Prostate gland (tissue), 2 donors: ENCODE data around the gene MS4A2. TPM values are rescaled to one million over a fixed set of nuclear protein-coding genes. Genes with fewer than 3 reads are reported as not detected.
A peak's percentile ranks its signal among the peaks of the same experiment; 100 is the strongest.
"Not testable (repeated sequence)": the region's sequence is repeated elsewhere in the genome, so short reads cannot be mapped to it uniquely, and the experiment has no call there.

Source experiments
- DNase-seq: peaks from one replicate; pipeline ENCODE4 v3.0.0-alpha.2; 2019; ENCODE audit warnings: low spot score
- H3K27ac ChIP-seq, 2 donors: fragments of 200-600 bp; sonication (generic); 2 replicates each; pipeline ENCODE4 v1.5.1; 2017 to 2019
- H3K27me3 ChIP-seq: fragments of 200-600 bp; sonication (generic); replicated peaks from 2 replicates; pipeline ENCODE4 v1.5.1; 2019; ENCODE audit not compliant: insufficient read depth
- H3K36me3 ChIP-seq, 2 donors: fragments of 200-600 bp; sonication (generic); 1 replicate in 1 of 2; 2 replicates in 1 of 2; pipeline versions ENCODE4 v1.5.1 to v1.8.1; 2017 to 2019
- H3K4me1 ChIP-seq: fragments of 200-600 bp; sonication (generic); replicated peaks from 2 replicates; pipeline ENCODE4 v1.5.1; 2019
- H3K4me3 ChIP-seq, 2 donors: fragments of 200-600 bp; sonication (generic); 2 replicates each; pipeline ENCODE4 v1.5.1; 2017 to 2019
- H3K9me3 ChIP-seq: fragments of 200-600 bp; sonication (generic); 2 replicates; pipeline ENCODE4 v1.5.1; 2017
- POLR2A ChIP-seq: fragments of 450-650 bp; IDR thresholded peaks from one replicate; pipeline ENCODE4 v1.6.1; 2016; ENCODE audit warnings: antibody characterized with exemption, mild to moderate bottlenecking
- POLR2AphosphoS5 ChIP-seq: sonication (generic); formaldehyde crosslinking; IDR thresholded peaks from one replicate; pipeline ENCODE4 v1.6.1; 2017; ENCODE audit warnings: antibody characterized with exemption
- WGBS: methylation state at CpG from one replicate; pipeline ENCODE4 v1.1.5; 2018; 5-methylcytosine and 5-hydroxymethylcytosine counted together
- intact Hi-C: fragments of 100-400 bp; cut with DNase I; formaldehyde crosslinking; loops from one replicate; pipeline ENCODE4 v1.14.2; 2022
- total RNA-seq, 2 donors: library from RNA; depleted of rRNA; stranded (reverse); fragments of >200 nt; gene quantifications; one replicate each; pipeline ENCODE4 v1.1.0, GENCODE V29; 2016
- TF ChIP-seq, protein P1 (sequence below), 4 experiments: fragments of 200-600 bp in 2 of 4; fragments of 450-650 bp in 2 of 4; sonication (generic) in 2 of 4; IDR thresholded peaks; 1 replicate in 3 of 4; 2 replicates in 1 of 4; pipeline ENCODE4 v1.5.1; 2016 to 2019; ENCODE audit warnings: antibody characterized with exemption in 4 of 4, mild to moderate bottlenecking in 2 of 4, moderate library complexity in 2 of 4

The MS4A2 gene
- total RNA-seq, 2 donors from 2014 or later = 2.0 TPM; not detected in 1

DNA sequence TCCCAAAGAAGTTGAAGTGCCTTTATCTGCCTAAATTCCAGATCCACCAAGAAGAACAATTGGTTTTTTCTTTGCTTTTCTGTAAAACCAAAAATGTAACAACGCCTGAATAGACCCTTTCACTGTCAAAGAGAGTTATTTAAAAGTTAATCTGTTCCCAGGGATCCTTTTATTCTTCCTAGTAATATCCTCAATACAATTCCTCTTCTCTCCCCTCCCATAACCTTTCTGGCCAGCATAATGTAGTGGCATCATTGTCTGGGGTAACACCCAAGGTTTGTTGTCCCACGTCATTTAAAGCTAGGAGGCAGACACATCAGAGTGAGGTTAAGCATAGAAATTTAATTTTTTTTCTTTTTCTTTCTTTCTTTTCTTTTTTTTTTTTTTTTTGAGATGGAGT is 39.9 kb downstream of the MS4A2 start:
- DNase-seq = no peak
- TF ChIP-seq POLR2AphosphoS5 (no peak), POLR2A (no peak)
- TF ChIP-seq, protein P1, sequence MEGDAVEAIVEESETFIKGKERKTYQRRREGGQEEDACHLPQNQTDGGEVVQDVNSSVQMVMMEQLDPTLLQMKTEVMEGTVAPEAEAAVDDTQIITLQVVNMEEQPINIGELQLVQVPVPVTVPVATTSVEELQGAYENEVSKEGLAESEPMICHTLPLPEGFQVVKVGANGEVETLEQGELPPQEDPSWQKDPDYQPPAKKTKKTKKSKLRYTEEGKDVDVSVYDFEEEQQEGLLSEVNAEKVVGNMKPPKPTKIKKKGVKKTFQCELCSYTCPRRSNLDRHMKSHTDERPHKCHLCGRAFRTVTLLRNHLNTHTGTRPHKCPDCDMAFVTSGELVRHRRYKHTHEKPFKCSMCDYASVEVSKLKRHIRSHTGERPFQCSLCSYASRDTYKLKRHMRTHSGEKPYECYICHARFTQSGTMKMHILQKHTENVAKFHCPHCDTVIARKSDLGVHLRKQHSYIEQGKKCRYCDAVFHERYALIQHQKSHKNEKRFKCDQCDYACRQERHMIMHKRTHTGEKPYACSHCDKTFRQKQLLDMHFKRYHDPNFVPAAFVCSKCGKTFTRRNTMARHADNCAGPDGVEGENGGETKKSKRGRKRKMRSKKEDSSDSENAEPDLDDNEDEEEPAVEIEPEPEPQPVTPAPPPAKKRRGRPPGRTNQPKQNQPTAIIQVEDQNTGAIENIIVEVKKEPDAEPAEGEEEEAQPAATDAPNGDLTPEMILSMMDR (IDR thresholded peaks at IDR 0.05) = no peak

DNA sequence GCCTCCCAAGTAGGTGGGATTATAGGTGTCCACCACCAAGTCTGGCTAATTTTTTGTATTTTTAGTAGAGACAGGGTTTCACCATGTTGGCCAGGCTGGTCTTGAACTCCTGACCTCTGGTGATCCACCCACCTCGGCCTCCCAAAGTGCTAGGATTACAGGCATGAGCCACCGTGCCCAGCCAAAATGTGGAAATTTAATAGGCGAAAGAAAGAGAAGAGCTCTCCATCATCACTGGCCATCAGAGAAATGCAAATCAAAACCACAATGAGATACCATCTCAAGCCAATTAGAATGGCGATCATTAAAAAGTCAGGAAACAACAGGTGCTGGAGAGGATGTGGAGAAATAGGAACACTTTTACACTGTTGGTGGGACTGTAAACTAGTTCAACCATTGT is 40.4 kb downstream of the MS4A2 start:
- H3K36me3 ChIP-seq, intact Hi-C loops, DNase-seq, H3K27me3 ChIP-seq, H3K9me3 ChIP-seq, H3K4me3 ChIP-seq, H3K27ac ChIP-seq, H3K4me1 ChIP-seq: not testable (repeated sequence)
- WGBS = 90% methylated on average over 4 of the region's 4 CpGs

More for the DNA sequence above, 39.9 kb downstream of the MS4A2 start:
- Histone ChIP-seq H3K4me3 (no peak overlapping the region), H3K4me1 (no peaks in the 10 kb centered on the region), H3K27me3 (no peaks in the 10 kb centered on the region), H3K27ac (no peak overlapping the region), H3K9me3 (no peaks in the 10 kb centered on the region), H3K36me3 (no peaks in the 10 kb centered on the region)
- 59% methylated on average over 2 of the region's 2 CpGs for WGBS
- intact Hi-C loops = no loop called here

DNA sequence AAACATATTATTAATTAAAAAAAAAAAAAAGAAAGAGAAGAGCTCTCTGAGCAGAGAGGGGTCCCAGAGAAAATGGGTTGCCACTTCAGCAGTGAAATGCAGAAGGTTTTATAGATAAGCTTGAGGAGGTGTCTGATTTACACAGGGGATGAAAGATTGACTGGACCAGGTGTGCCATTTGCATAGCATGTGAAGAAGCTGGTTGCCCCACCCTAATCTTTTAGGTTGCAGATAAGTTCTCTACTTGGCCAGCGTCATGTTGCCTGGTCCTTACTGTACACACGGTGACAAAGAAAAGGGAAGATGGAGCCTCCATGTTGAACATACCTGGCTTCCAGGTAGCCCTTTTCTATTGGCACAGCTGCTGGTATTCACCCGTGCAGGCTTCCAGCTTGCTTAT is 41.4 kb downstream of the MS4A2 start:
- Histone ChIP-seq H3K4me3 (no peak overlapping the region), H3K36me3 (no peaks in the 10 kb centered on the region), H3K4me1 (no peaks in the 10 kb centered on the region), H3K27ac (no peak overlapping the region), H3K9me3 (no peaks in the 10 kb centered on the region), H3K27me3 (no peaks in the 10 kb centered on the region)
- no peak for DNase-seq
- WGBS = 57% methylated on average over 3 of the region's 3 CpGs
- intact Hi-C loops = no loop called here
- TF ChIP-seq POLR2AphosphoS5 = no peak

DNA sequence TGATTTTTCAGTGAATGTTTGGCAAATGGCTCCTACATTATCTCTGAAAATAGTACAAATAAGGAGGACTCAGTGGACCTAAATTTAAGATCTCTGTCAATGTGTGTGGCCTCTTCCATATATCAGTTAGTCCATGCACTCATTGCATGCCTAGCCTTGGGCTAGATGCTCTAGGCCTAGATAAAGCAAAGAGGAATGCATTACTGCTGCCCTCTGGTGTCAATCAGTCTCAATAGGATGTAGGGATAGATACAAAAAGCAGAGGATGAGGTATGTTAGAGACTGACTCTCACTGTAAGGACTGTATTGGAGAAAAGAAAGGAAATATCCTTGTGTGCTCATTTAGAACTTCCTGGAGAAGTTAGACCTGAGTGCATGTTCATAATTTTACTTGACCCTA is 42.0 kb downstream of the MS4A2 start:
- Histone ChIP-seq H3K4me1 (no peaks in the 10 kb centered on the region), H3K27ac (no peak overlapping the region), H3K27me3 (no peaks in the 10 kb centered on the region), H3K9me3 (no peaks in the 10 kb centered on the region), H3K4me3 (no peak overlapping the region), H3K36me3 (no peaks in the 10 kb centered on the region)
- intact Hi-C loops = no loop called here
- DNase-seq = peak; percentile 9
- TF ChIP-seq POLR2AphosphoS5 = no peak
- TF ChIP-seq, protein P1 (IDR thresholded peaks at IDR 0.05) = peak in 2 of 4 experiments; percentile 32 to 40

DNA sequence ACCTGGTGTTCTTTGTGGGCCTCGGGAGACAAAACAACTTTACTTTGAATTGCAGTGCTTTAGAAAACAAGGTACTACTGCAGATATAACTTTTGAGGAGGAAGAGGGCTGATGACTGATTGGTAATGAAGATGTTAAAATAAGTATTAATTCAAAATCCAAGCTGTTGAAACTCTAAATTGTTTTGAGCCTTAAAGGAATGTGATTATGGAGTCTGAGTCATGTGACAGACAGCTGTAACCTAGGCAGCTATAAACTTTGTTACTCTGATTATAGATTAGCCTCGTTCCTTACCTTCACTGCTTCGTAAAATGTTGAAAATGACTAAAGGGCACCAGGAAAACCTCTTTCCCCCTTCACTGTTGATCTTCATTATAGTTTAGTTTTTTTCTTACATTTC is 43.4 kb downstream of the MS4A2 start:
- DNase-seq = no peak
- WGBS = 44% methylated on average over 3 of the region's 3 CpGs
- Histone ChIP-seq H3K27ac (no peak overlapping the region), H3K4me1 (no peaks in the 10 kb centered on the region), H3K36me3 (no peaks in the 10 kb centered on the region), H3K9me3 (no peaks in the 10 kb centered on the region), H3K4me3 (no peak overlapping the region), H3K27me3 (no peaks in the 10 kb centered on the region)
- TF ChIP-seq, protein P1 (IDR thresholded peaks at IDR 0.05) = no peak
- TF ChIP-seq POLR2AphosphoS5 (no peak), POLR2A (no peak)
- intact Hi-C loops = no loop called here

DNA sequence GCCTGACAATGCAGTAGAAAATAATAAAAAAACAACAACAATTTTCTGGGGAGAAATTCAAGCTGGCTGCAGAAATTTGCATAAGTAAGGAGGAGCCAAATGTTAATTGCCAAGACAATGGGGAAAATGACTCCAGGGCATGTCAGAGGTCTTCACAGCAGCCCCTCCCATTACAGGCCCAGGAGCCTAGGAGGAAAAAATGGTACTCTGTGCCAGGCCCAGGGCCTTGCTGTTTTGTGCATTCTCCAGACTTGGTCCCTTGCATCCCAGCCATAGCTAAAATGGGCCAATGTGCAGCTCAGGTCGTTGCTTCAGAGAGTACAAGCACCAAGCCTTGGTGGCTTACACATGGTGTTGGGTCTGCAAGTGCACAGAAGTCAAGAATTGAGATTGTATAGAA is 45.5 kb downstream of the MS4A2 start:
- Histone ChIP-seq H3K27ac (no peak overlapping the region), H3K27me3 (no peaks in the 10 kb centered on the region), H3K36me3 (no peaks in the 10 kb centered on the region), H3K9me3 (no peaks in the 10 kb centered on the region), H3K4me3 (no peak overlapping the region), H3K4me1 (no peaks in the 10 kb centered on the region)
- DNase-seq = no peak
- TF ChIP-seq POLR2AphosphoS5 (no peak), POLR2A (no peak)
- TF ChIP-seq, protein P1 (IDR thresholded peaks at IDR 0.05) = no peak
- 65% methylated on average over 1 of the region's 1 CpG for WGBS
- intact Hi-C loops = no loop called here
